HG02852 (cell line): Measurements from ENCODE around the gene RRH.
"Not testable (repeated sequence)": the region's sequence is repeated elsewhere in the genome, so short reads cannot be mapped to it uniquely, and the experiment has no call there.

ENCODE experiments used
- ATAC-seq: cut with Tn5 transposase; IDR thresholded peaks from one replicate; pipeline ENCODE4 v1.9.1; 2021; ENCODE audit warnings: mild to moderate bottlenecking, moderate library complexity; ENCODE audit not compliant: unreplicated experiment

RRH gene

DNA sequence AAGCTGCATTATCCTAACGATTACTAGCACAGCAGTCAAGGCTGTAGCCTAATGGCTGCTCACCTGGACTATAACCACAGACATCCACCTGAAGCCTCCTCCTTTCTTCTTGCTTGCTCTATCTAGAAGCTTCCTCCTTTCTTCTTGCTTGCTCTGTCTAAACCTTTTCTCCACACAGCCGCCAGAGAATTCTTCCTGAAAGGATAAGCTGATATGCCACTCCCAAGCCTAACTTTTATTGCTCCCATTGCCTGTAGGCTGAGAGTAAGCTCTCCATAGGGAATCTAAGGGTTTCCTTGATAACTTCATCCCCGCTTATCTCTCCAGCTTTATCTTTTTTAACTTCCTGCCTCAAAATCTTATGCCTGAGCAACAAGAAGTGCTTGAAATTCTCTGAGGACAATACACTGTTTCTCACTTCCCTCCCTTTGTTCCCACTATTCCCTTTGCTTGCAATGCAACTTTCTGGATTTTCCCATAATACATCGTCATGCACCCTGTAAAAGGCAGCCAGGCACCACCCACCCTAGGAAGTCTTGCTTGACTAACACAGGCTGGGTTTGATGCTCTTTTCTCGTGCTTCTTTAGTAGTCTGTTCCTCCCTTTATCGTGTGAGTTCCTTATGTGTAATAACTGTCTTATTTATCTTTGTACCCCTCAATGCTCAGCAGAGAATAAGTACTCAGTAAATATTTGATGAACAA lies 18.8 kb downstream of the RRH start:
- ATAC-seq: no peak

DNA sequence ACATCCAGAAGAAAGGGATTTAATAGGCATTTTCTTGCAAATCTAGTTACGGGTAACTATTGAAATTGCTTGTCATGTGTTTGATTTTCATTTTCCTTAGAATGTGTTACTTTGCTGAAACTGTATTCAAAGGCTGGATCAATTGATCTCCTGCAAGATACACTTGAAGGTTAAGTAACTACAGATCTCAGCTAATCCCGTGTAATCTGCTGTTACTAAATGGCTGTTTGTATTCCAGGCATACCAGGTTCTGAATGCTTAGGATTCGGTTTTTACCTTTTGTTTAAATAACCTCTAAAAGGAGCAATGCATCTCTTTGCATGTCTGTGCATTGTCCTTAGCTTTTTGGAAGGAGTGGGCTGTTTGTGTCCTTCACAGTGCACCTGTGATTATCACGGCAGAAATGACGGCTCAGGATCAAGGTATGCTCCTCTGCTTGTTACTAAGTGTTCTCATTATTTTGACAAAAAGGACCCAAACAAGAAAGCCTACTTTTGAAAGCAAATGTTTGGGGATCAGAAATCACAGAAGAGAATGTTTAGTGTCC lies 20.2 kb downstream of the RRH start, which contains the start of gene LRIT3:
TSS of gene LRIT3 (plus strand) at position 212 of the 547 bp plus-strand sequence. CDS start at position 307, 95 bp downstream.
- no peak for ATAC-seq

DNA sequence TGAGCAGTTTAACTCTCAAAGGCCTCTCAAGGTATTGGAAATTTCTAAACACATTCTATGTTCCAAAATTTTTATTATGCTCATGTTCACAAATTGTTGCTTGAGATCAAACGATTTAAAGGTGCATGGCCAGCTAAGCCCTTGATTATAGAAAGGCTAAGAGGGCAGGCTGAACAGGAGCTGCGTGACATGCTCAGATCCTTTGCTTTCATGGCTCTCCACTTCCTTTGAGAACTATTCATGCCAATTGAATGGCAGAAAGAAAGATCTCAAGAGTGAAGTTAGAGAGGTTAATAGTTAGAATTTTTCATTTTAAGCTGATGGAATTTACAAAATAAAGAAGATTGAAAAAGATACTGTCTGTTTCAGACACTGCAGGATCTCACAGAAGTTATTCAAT lies 20.7 kb downstream of the RRH start:
- ATAC-seq: no peak

DNA sequence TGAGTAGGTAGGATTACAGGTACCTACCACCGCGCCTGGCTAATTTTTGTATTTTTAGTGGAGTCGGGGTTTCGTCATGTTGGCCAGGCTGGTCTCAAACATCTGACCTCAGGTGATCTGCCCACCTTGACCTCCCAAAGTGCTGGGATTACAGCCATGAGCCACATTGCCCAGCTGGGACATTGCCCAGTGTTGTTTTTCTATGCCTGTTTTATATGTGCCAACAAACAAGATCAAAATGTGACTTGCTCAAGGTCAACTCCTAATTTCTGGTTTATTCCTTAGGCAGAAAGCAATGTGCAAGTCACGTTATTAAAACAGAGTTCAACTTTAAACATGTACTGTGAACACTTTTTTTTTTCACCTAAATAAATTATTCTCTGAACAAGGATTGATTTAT lies 22.8 kb downstream of the RRH start:
- ATAC-seq: no peak

DNA sequence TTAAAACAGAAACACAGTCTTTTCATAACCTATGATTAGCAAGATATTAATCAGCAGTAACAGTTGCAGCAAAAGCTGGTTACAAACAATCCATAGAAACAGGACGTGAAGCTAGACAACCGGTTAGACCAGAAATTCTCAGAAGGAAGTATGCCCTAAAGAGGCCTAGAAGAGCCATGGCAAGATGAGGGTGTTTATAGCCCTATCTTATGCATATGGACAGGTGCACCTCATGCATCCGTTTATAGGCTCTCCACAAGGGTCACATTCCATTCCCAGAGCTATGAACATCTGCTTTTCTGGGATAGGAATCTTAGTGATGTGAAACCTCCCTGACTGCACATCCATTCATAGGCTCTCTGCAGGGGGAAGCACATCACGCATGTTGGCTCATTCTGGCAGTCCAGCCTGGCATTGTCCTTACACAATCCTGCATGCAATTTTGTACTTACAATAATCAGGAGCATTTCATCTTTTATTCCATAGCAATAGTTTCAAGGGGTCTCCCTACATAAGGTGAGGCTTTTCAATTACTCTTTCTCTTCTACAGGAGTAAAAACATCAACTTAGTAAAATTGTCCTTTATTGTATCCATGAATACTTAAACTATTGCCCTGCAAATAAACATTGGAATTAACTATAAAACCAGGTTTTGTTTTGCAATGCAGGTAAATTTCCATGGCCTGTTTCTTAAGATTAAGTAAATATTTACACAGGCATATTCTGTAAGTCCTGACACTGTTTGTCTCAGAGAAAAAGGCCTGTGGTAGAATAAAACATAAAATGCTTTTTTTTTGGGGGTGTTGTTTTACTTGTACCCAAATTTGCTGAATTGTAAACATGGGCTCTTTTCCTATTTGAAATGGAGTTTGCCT lies 31.9 kb downstream of the RRH start:
- ATAC-seq: not testable (repeated sequence)

DNA sequence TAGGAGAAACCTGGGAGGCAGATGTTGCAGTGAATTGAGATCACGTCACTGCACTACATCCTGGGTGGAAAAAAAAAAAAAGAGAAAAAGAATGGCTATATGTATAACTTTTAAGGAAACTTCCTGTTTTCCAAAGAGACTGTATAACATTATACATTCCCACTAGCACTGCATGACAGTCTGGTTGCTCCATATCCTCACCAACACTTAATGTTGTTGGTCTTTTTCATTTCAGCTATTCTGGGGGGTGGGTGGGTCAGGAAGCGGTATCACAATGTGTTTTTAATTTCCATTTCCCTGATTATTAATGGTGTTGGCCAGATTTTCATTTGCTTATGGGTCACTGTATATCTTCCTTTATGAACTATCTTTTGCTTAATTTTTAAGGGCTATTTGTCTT lies 33.5 kb downstream of the RRH start:
- ATAC-seq: no peak

DNA sequence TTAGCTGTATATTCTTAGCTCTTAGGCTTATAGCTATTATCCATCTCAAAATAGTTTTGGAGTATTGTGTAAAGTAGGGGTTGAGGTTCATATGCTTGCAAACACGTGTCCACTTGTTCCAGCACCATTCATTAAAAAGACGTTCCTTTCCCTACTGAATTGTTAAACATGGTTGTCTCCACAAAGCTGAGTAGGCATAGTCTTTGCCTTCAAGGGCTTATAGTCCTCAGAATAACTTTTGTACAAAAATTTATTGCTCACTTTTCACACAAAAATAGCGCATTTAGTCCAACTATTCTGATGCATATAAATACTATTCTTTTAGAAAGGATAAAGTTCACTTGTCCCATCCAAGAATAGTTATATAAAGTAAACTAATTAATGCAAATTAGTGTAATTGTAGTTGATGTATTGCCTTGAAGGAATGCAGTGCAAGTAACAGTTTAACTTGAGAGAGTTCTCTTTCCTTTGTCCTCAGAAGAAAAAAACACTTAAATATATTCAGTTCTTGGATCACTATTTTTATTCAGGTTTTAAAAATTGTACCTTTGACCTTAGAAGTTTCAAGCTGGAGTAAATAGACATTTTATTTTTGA lies 34.2 kb downstream of the RRH start:
- no peak for ATAC-seq

DNA sequence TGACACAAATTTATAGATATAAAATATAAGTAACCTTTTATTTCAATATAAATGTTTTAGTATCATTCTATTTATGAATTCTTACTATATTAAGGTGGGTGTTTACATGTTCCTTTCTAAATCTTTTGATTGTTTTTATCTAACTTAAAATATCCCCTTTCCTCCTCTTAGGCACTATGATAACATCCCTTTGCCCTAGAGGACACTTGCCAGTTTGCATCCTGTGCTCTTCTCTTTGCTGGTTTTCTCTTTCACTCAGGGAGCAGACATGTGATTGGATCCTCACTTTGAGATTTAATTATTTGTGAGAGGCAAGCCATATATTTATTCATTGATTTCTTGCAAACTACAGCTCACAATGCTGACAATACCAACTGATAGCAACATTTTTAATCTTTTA lies 36.4 kb downstream of the RRH start:
- no peak for ATAC-seq

DNA sequence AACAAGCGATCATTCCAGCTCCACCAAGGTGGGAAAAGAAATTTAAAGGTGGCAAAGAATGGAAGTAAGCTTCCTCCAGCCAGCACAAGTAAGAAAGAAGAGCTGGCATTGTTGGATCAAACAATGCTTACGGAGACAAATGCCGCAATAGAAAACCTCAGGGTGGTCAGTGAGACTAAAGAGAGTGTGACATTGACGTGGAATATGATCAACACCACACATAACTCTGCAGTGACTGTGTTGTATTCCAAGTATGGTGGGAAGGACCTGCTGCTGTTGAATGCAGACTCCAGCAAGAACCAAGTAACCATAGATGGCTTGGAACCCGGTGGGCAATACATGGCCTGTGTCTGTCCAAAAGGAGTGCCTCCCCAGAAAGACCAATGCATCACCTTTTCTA lies 42.3 kb downstream of the RRH start:
- no peak for ATAC-seq

DNA sequence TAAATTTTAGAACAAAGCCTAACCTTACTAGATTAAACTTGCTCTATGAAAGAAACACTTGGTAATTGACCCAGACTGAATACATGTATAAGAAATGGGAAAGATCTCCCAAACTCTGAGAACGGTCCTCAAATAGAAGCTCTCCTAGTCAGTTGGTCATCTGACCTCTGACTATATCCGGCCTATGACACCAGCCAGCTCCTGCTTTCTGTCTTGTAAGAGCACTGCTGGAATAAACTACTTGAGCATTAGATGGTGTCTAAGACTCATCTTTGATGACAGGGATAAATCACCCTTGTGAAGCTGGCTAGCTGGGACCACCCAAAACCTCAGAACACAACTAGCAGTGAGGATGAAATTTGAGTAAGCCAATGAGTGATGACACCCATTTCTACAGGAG lies 44.3 kb downstream of the RRH start:
- ATAC-seq: no peak

DNA sequence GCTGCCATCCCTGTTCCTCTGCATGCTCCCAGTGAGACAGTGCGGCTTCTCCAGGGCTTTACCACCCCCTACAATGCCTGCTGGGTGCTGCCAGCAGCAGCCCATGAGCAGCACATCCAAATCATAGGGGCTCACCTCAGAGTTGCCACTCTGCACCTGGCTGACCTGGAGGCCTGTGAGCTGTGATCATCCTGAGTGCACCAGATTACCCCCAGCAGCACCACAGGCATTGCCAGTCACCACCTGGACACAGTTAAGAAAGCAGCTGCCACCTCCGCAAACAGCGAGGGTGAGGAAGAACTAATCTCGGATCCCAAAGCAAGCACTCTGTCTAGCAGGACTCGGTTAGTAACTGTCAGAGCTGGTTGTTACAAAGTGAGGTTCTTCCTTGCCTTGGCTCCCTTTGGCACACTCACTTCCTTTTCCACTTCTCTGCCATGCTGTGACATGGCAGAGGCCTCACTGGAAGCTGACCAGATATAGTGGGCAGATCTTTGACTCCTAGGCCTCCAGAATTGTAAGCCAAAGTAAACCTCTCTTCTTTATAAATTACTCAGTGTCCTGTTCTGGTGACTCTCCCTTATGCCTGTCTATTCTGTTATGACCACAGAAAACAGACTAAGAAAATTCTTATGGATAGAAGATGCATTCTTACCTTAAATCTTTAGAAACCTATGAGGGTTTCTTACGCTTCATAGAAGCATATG lies 45.3 kb downstream of the RRH start:
- ATAC-seq: no peak

DNA sequence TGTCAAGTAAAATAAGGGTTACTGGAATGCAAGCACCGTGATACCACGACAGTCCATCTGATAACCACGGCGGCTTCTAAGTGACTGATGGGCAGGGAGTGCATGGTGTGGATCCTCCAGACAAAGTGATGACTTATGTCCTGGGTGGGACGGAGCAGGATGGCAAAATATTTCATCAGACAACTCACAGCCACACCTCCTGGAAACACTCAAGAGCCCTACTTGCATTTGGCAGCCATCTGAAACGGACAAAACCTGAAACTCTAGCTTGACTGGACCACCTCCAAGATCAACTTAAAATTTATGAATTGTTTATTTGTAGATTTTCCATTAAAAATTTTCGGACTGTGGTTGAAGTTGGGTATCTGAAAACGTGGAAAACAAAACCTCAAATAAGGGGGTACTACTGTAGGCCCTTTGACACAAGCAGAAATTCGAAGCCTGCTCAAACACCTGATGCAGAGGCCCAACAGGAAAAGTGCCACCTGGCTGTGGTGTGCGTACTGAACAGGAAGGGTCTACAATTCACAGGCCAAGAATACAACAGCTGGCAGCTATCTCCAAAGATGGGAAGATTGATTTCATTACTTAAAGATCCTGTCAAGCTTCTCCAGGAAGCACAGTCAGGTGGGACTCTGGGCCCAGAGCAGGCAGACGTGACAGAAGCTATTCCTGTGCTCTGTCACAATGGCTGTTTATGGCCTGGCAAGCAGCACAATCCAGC lies 46.2 kb downstream of the RRH start:
- no peak for ATAC-seq

DNA sequence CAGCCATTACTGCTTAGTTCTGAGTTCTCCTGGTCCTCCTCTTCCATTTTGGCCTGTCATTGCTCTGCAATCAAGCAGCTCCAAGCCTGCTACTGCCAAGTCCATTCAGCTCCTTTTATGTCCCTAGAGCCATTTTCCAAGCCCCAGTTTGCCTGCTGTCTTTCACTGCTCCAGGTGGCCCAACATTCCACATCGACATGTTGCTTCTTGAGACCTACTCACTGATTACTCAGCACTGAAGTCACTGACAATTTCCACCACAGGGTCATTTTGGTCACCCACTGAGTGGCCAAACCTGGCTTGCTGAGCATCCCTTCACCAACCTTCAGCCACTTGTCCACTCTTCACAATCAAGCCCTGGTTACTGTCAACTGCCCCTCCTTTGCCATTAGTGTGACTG lies 47.3 kb downstream of the RRH start:
- ATAC-seq: no peak

DNA sequence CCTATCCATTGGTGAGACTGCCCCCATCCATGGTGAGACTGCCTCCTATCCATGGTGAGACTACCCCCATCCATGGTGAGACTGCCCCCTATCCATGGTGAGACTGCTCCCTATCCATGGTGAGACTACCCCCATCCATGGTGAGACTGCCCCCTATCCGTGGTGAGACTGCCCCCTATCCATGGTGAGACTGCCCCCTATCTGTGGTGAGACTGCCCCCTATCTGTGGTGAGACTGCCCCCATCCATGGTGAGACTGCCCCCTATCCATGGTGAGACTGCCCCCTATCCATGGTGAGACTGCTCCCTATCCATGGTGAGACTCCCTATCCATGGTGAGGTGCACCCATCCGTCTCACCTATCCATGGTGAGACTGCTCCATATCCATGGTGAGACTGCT lies 47.8 kb downstream of the RRH start:
- ATAC-seq: not testable (repeated sequence)

DNA sequence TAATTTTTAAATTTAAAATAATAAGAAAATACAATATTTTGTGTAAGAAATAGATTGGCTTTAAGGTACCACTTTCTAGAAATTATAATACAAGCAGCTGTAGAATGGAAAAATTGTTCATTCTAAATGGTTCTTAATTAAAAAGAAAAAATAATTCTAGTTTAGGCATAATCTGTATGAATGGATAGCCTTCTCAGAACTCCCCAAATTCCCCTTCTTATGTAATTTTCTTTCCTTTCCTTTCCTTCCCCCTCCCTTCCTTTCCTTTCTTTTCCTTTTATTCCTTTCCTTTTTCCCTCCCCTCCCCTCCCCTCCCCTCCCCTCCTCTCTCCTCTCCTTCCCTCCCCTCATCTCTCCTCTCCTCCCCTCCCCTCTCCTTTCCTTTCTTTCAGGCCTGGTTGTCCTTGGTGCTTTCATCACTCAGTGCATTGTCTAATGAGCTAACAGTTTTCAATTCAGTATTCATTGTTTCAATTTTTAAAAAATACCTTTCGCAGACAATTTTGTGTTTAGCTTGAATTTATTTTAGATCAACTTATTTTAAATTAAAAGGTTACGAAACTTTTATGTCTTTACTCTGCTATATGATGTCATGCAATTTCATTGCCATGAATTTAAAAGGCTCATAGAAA lies 49.0 kb downstream of the RRH start:
- no peak for ATAC-seq

DNA sequence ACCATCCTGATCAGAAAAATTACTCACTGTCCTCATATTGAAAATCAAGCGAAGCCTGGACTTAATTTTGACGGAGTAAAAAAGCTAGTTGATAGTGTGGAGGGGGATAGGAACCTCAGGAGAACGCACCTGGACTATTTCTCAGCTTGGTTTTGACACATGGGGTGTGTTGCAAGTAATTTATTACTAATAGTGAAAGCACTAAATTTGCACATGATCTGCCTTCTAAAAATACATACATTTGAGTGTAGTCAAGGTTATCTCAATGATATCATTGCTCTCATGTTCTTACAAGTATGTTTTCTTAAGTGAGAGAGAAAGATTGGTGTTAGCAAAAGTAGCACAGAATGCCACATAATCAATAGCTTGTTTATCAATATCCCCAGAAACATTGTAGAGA lies 49.6 kb downstream of the RRH start:
- peak; percentile 94 for ATAC-seq

DNA sequence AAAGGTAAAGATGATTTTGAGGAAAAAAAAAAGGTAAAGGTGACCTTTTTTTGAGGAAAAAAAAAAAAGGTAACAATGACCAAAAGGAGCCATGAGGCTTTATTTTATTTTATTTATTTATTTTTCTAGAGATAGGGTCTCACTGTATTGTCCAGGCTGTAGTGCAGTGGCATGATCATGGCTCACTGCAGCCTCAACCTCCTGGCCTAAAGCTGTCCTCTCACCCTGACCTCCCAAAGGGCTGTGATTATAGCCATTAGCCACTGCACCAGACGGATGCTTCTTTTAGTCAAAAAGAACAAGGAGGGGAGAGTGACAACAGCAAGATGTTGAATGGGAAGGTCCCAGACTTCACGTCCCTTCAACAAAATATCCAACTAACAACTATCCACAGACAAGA lies 50.6 kb downstream of the RRH start:
- ATAC-seq: no peak

DNA sequence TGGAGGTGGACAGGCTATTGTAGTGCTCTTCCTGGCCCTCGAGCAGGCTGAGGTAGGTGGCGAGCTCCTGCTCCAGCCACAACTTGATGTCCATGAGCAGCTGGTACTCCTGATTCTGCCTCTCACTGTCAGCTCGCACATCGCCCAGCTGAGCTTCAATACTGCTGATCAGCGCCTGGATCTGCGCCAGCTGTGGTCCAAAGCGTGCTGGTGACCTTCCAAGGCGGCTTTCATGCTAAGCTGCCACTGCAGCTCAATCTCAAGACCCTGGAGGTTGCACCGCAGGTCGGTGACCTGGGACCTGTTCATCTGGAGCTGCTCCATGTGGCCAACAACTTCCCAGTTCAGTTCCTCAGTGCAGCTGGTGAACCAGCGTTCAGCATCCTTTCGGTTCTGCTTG lies 51.3 kb downstream of the RRH start:
- ATAC-seq: no peak

DNA sequence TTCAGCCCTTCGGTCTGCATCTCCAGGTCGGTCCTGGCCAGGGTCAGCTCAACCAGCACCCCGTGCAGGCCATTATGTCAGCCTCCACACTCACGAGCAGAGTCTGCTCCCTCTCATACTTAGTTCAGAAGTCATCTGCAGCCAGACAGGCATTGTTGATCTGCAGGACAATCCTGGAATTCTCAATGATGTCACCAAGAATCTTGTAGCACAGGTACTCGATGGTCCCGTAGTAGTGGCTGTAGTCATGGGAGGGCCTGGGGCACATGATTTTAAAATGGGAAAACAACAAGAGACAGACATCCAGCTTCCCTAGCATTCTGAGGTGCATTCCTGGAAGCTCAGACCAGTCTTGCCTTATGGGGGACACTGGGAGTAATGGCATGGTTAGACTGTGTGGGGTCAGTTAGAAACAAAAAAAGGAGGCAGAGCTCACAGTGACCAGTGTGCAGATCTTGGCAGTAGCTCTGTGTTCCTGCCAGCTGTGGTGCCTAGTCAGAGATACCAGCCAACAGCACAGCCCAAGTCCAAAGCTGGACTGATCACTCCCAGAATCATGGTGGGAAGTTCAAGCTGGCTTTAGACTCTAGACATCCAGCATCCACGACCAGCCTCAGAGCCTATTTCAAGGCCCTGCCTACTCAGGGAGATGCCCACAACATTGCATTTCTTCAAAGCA lies 52.0 kb downstream of the RRH start:
- no peak for ATAC-seq
